HepG2 (cell line): ENCODE measurements around the gene OVAAL. TPM values are rescaled to one million over a fixed set of nuclear protein-coding genes. Genes with fewer than 3 reads are reported as not detected.

Source experiments
- ATAC-seq: fragments of 200-7000 bp; cut with Tn5 transposase; 3 replicates; pipeline ENCODE4 v1.9.1; 2020; ENCODE audit warnings: mild to moderate bottlenecking, moderate library complexity
- BruUV-seq: library from RNA; stranded (reverse); fragments of 400-500 nt; replicated peaks from 2 replicates; lab custom pipeline; 2021; lab: Mats Ljungman, UMichigan
- CTCF ChIA-PET: fragments of 300-600 bp; formaldehyde crosslinking; extraction: SDS; loops from one replicate; lab custom pipeline; 2021; ENCODE audit warnings: low total read pairs, inconsistent platforms, low intra/inter-chr PET ratio; lab: Yijun Ruan, JAX
- POLR2A ChIA-PET: fragments of 350-600 bp; sonication (Branson Sonifier 250); formaldehyde crosslinking; loops from one replicate; lab custom pipeline; 2020; ENCODE audit warnings: antibody characterized with exemption, inconsistent platforms; lab: Yijun Ruan, JAX
- DNase-seq: peaks from one replicate; pipeline ENCODE4 v3.0.0-alpha.2; 2015; ENCODE audit warnings: low spot score
- FAIRE-seq: peaks from 3 replicates; lab custom pipeline; 2011; peaks lifted over from hg19 to GRCh38; lab: Jason Lieb, UNC
- H2AFZ ChIP-seq: one replicate; pipeline ENCODE4 v1.6.1; 2011; ENCODE audit warnings: low read length, inconsistent platforms
- H3K27ac ChIP-seq: fragments of 300-600 bp; 3 replicates; pipeline ENCODE4 v1.8.0; 2011; ENCODE audit warnings: mixed run types, mild to moderate bottlenecking, mixed read lengths, low read length, inconsistent platforms; ENCODE audit not compliant: insufficient read depth; ENCODE audit errors: extremely low read length
- H3K27me3 ChIP-seq, 2 experiments: fragments of 200-600 bp in 1 of 2; 2 replicates in 1 of 2; 3 replicates in 1 of 2; pipeline versions ENCODE4 v1.6.0 to v1.8.0; 2011; ENCODE audit warnings: low read length in 2 of 2, mild to moderate bottlenecking in 2 of 2, moderate library complexity in 2 of 2, inconsistent platforms in 1 of 2; ENCODE audit not compliant: insufficient read depth in 2 of 2, control insufficient read depth in 1 of 2
- H3K36me3 ChIP-seq, 2 experiments: fragments of 200-600 bp in 1 of 2; replicated peaks in 1 of 2; 2 replicates in 1 of 2; 3 replicates in 1 of 2; pipeline versions ENCODE4 v1.5.1 to v1.8.0; 2011; ENCODE audit warnings: low read length in 2 of 2, inconsistent platforms in 1 of 2; ENCODE audit not compliant: insufficient read depth in 2 of 2, control insufficient read depth in 1 of 2
- H3K4me1 ChIP-seq: 2 replicates; pipeline ENCODE4 v1.5.1; 2012; ENCODE audit warnings: low read length, inconsistent platforms; ENCODE audit not compliant: insufficient read depth
- H3K4me2 ChIP-seq: 2 replicates; pipeline ENCODE4 v1.6.0; 2011; ENCODE audit warnings: low read depth, low read length, inconsistent platforms
- H3K4me3 ChIP-seq, 3 experiments: fragments of 200-600 bp in 1 of 3; sonication (generic), shearing (Covaris generic) in 1 of 3; replicated peaks in 1 of 3; 2 replicates each; pipeline ENCODE4 v1.5.1; 2011 to 2016; ENCODE audit warnings: low read length in 3 of 3, inconsistent platforms in 2 of 3, low read depth in 2 of 3, mild to moderate bottlenecking in 2 of 3, control low read depth in 1 of 3, mixed read lengths in 1 of 3; ENCODE audit not compliant: insufficient read depth in 1 of 3
- H3K79me2 ChIP-seq: one replicate; pipeline ENCODE4 v1.6.1; 2011; ENCODE audit warnings: low read length, inconsistent platforms; ENCODE audit not compliant: insufficient read depth
- H3K9ac ChIP-seq: 2 replicates; pipeline ENCODE4 v1.6.0; 2011; ENCODE audit warnings: mild to moderate bottlenecking, low read depth, low read length, inconsistent platforms; ENCODE audit not compliant: insufficient read depth
- H3K9me3 ChIP-seq: 2 replicates; pipeline ENCODE4 v1.5.1; 2012; ENCODE audit warnings: mild to moderate bottlenecking, low read length
- H4K20me1 ChIP-seq: 2 replicates; pipeline ENCODE4 v1.6.0; 2011; ENCODE audit warnings: inconsistent platforms, mild to moderate bottlenecking, low read length, moderate library complexity; ENCODE audit not compliant: insufficient read depth
- AKAP8 ChIP-seq: sonication (generic); formaldehyde crosslinking; IDR thresholded peaks from 2 replicates; pipeline ENCODE4 v1.5.1; 2020; ENCODE audit warnings: mild to moderate bottlenecking, missing genetic modification reagents
- BHLHE40 ChIP-seq: IDR thresholded peaks from 2 replicates; pipeline ENCODE4 v1.6.1; 2011; ENCODE audit warnings: low read length, improper control_type of control experiment
- SMARCE1 ChIP-seq: fragments of 450-650 bp; IDR thresholded peaks from 2 replicates; pipeline ENCODE4 v1.6.1; 2017; ENCODE audit warnings: borderline replicate concordance
- TFE3 ChIP-seq: IDR thresholded peaks from 2 replicates; pipeline ENCODE4 v1.6.1; 2016
- ZBTB4 ChIP-seq: sonication (generic); formaldehyde crosslinking; IDR thresholded peaks from 2 replicates; pipeline ENCODE4 v1.4.0; 2020; ENCODE audit warnings: missing genetic modification reagents, mild to moderate bottlenecking, borderline replicate concordance
- ZFP62 ChIP-seq: sonication (generic); formaldehyde crosslinking; IDR thresholded peaks from 2 replicates; pipeline ENCODE4 v1.4.0; 2020; ENCODE audit warnings: missing genetic modification reagents
- ZKSCAN1 ChIP-seq: fragments of 150-350 bp; IDR thresholded peaks from 2 replicates; pipeline ENCODE4 v1.6.1; 2014; ENCODE audit warnings: low read length
- ZNF260 ChIP-seq: sonication (generic); formaldehyde crosslinking; IDR thresholded peaks from 2 replicates; pipeline ENCODE4 v1.4.0; 2020; ENCODE audit warnings: missing genetic modification reagents, low read depth, mild to moderate bottlenecking, borderline replicate concordance
- ZNF333 ChIP-seq: sonication (generic); formaldehyde crosslinking; IDR thresholded peaks from 2 replicates; pipeline ENCODE4 v1.4.0; 2020; ENCODE audit warnings: mild to moderate bottlenecking, missing genetic modification reagents, borderline replicate concordance
- ZNF383 ChIP-seq: sonication (generic); formaldehyde crosslinking; IDR thresholded peaks from 2 replicates; pipeline ENCODE4 v1.4.0; 2020; ENCODE audit warnings: missing genetic modification reagents, mild to moderate bottlenecking, borderline replicate concordance
- ZNF501 ChIP-seq: sonication (generic); formaldehyde crosslinking; IDR thresholded peaks from 2 replicates; pipeline ENCODE4 v1.5.1; 2020; ENCODE audit warnings: mild to moderate bottlenecking, moderate library complexity, missing genetic modification reagents
- ZNF564 ChIP-seq: sonication (generic); formaldehyde crosslinking; IDR thresholded peaks from 2 replicates; pipeline ENCODE4 v1.8.1; 2023; ENCODE audit warnings: mild to moderate bottlenecking, missing genetic modification reagents
- ZNF678 ChIP-seq: sonication (generic); formaldehyde crosslinking; IDR thresholded peaks from 2 replicates; pipeline ENCODE4 v1.4.0; 2020; ENCODE audit warnings: mild to moderate bottlenecking, missing genetic modification reagents
- ZNF724P ChIP-seq: sonication (generic); formaldehyde crosslinking; IDR thresholded peaks from 2 replicates; pipeline ENCODE4 v1.8.0; 2022; ENCODE audit warnings: missing genetic modification reagents, borderline replicate concordance
- WGBS: methylation state at CpG from one replicate; pipeline ENCODE4 v1.1.6; 2017; ENCODE audit warnings: low lambda C conversion rate; 5-methylcytosine and 5-hydroxymethylcytosine counted together
- in situ Hi-C: cut with HindIII; loops from 2 replicates; pipeline ENCODE4 v1.10.0; 2017; ENCODE audit warnings: low pct_unique_long_range_greater_than_20kb; ENCODE audit not compliant: extremely low pct_ligation_motif_present
- intact Hi-C: fragments of 100-400 bp; cut with micrococcal nuclease; formaldehyde crosslinking; loops from one replicate; pipeline ENCODE4 v1.10.0; 2022; ENCODE audit not compliant: unreplicated experiment
- polyA plus RNA-seq, 8 experiments: library from polyadenylated mRNA; depleted of rRNA in 3 of 8; stranded (reverse) in 7 of 8; unstranded in 1 of 8; fragments of >200 nt; fragmentation: Illumina TruSeq in 4 of 8; extraction: Trizol in 4 of 8; gene quantifications; 2 replicates each; pipeline versions ENCODE4 v1.2.1 to v1.2.3, GENCODE V29; 2011 to 2016; ENCODE audit warnings: low read depth in 4 of 8, missing spikeins in 1 of 8, mixed read lengths in 1 of 8; ENCODE audit not compliant: insufficient read depth in 1 of 8
- total RNA-seq, 5 experiments: library from RNA; depleted of rRNA; stranded (reverse); fragments of >200 nt; fragmentation: Illumina TruSeq; extraction: Trizol; gene quantifications; 2 replicates each; pipeline ENCODE4 v1.2.3, GENCODE V29; 2016; ENCODE audit warnings: low read depth in 1 of 5
- TF ChIP-seq, protein P1 (sequence below): sonication (generic); formaldehyde crosslinking; IDR thresholded peaks from 2 replicates; pipeline ENCODE4 v1.5.0; 2020; ENCODE audit warnings: mild to moderate bottlenecking, missing genetic modification reagents, borderline replicate concordance
- TF ChIP-seq, protein P2 (sequence below): sonication (generic); formaldehyde crosslinking; IDR thresholded peaks from 2 replicates; pipeline ENCODE4 v1.4.0; 2020; ENCODE audit warnings: missing genetic modification reagents

Gene OVAAL
- total and polyA plus RNA-seq, 2 of the 13 experiments (the other 11 are each of a cell fraction or from before 2014, with no cell fraction given) = 0.04 TPM; not detected in 1

- TF ChIP-seq TFE3 (CRISPR knock-in tag) = no peak
- no peak for TF ChIP-seq ZNF724P (CRISPR knock-in tag)
- TF ChIP-seq ZBTB4 (CRISPR knock-in tag) = no peak
Measured at GRCh38 chr1:180536821-180537372, 21.9 kb upstream of the OVAAL start (continued).

DNA sequence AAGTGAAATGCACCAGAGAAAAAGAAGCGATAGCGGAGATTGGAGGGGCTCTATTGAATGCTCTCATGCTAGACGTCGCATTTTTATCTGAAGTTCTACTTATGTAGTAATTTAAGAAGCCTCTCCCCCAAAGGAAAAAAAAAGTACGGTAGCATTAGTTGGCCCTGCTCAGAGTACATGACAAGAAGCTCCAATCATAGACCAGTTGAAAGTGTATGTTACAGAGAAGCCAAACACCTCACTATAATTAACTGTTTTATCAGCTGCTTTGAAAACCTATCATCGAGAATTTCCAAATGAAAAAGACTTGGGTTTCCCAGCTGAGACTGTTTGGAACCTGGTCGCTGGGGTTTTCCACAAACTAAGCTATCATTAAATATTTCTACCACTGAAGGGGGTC is 19.6 kb upstream of the OVAAL start:
- POLR2A ChIA-PET = no interaction called here
- in situ Hi-C loops = no loop called here
- intact Hi-C loops = no loop called here
- no peaks in the 10 kb centered on the region for H3K9me3 ChIP-seq
- no peak overlapping the region for H3K4me2 ChIP-seq
- no peaks in the 10 kb centered on the region for H4K20me1 ChIP-seq
- no peak for DNase-seq
- H3K4me1 ChIP-seq = no peaks in the 10 kb centered on the region
- no peaks in the 10 kb centered on the region for H3K36me3 ChIP-seq
- CTCF ChIA-PET = no interaction called here
- no peak overlapping the region for H3K27ac ChIP-seq
- H3K9ac ChIP-seq = no peak overlapping the region
- 54% methylated on average over 7 of the region's 7 CpGs for WGBS
- ATAC-seq = no peak
- no peak overlapping the region for H3K4me3 ChIP-seq
- no peak for FAIRE-seq
- H2AFZ ChIP-seq = no peak overlapping the region
- no TSS peak for BruUV-seq
- no peaks in the 10 kb centered on the region for H3K79me2 ChIP-seq
- peaks cover 2 to 4% of the 10 kb centered on the region in 2 experiments; a peak in 4 of 5 replicates for H3K27me3 ChIP-seq
- TF ChIP-seq BHLHE40 (no peak), SMARCE1 (no peak), ZNF501 (no peak), ZNF383 (CRISPR knock-in tag) (no peak), AKAP8 (CRISPR knock-in tag) (no peak), ZKSCAN1 (no peak), ZFP62 (no peak), ZNF678 (CRISPR knock-in tag) (no peak), ZNF260 (CRISPR knock-in tag) (no peak), ZNF564 (CRISPR knock-in tag) (no peak), ZNF333 (CRISPR knock-in tag) (no peak)
- TF ChIP-seq, protein P1, sequence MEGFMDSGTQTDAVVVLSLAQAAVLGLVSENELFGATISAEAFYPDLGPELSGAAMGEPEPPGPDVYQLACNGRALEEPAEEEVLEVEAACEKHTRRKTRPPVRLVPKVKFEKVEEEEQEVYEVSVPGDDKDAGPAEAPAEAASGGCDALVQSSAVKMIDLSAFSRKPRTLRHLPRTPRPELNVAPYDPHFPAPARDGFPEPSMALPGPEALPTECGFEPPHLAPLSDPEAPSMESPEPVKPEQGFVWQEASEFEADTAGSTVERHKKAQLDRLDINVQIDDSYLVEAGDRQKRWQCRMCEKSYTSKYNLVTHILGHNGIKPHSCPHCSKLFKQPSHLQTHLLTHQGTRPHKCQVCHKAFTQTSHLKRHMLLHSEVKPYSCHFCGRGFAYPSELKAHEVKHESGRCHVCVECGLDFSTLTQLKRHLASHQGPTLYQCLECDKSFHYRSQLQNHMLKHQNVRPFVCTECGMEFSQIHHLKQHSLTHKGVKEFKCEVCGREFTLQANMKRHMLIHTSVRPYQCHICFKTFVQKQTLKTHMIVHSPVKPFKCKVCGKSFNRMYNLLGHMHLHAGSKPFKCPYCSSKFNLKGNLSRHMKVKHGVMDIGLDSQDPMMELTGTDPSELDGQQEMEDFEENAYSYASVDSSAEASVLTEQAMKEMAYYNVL = no peak
- TF ChIP-seq, protein P2, sequence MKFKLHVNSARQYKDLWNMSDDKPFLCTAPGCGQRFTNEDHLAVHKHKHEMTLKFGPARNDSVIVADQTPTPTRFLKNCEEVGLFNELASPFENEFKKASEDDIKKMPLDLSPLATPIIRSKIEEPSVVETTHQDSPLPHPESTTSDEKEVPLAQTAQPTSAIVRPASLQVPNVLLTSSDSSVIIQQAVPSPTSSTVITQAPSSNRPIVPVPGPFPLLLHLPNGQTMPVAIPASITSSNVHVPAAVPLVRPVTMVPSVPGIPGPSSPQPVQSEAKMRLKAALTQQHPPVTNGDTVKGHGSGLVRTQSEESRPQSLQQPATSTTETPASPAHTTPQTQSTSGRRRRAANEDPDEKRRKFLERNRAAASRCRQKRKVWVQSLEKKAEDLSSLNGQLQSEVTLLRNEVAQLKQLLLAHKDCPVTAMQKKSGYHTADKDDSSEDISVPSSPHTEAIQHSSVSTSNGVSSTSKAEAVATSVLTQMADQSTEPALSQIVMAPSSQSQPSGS (CRISPR knock-in tag) = no peak
